Amygdala (tissue), 56 donors: ENCODE data around the gene CYP2U1.
A peak's percentile ranks its signal among the peaks of the same experiment; 100 is the strongest.
"Not testable (repeated sequence)": the region's sequence is repeated elsewhere in the genome, so short reads cannot be mapped to it uniquely, and the experiment has no call there.

ENCODE experiments used
- DNase-seq, 56 donors: peaks; one replicate each; lab custom pipeline; 2025; lab: John Stamatoyannopoulos, UW

The CYP2U1 gene

GRCh38 chr4:107930821-107931774, at the start of gene CYP2U1:
Gene CYP2U1, plus strand, starts transcription at chr4:107931549. Its CDS starts 95 bp downstream, at chr4:107931644.
- DNase-seq = peak; percentile 40 to 95 (median 78)

DNA sequence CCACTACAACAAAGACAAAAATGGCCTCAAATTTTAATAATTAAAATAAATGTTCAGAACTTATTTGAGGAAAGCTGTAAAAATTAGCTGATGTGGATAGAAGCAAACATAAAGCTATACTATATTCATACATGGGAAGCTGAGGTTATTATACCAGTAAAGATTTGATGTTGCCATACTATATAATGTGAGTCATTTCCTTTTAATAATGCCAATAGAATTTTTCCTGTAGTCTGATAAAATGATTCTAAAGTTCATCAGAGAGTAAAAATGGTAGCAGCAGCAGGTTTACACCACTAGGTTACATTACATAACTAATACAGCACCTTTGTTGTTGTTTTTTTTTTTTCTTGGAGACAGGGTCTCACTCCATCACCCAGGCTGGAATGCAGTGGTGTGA, 45.5 kb upstream of the CYP2U1 start:
- no peak for DNase-seq

- no peak for DNase-seq
These were observed 43.1 kb upstream of the CYP2U1 start for GRCh38 chr4:107888237-107888636.

GRCh38 chr4:107890779-107891178, 40.6 kb upstream of the CYP2U1 start:
- DNase-seq = no peak

GRCh38 chr4:107891299-107891698, 40.0 kb upstream of the CYP2U1 start:
- no peak for DNase-seq

DNA sequence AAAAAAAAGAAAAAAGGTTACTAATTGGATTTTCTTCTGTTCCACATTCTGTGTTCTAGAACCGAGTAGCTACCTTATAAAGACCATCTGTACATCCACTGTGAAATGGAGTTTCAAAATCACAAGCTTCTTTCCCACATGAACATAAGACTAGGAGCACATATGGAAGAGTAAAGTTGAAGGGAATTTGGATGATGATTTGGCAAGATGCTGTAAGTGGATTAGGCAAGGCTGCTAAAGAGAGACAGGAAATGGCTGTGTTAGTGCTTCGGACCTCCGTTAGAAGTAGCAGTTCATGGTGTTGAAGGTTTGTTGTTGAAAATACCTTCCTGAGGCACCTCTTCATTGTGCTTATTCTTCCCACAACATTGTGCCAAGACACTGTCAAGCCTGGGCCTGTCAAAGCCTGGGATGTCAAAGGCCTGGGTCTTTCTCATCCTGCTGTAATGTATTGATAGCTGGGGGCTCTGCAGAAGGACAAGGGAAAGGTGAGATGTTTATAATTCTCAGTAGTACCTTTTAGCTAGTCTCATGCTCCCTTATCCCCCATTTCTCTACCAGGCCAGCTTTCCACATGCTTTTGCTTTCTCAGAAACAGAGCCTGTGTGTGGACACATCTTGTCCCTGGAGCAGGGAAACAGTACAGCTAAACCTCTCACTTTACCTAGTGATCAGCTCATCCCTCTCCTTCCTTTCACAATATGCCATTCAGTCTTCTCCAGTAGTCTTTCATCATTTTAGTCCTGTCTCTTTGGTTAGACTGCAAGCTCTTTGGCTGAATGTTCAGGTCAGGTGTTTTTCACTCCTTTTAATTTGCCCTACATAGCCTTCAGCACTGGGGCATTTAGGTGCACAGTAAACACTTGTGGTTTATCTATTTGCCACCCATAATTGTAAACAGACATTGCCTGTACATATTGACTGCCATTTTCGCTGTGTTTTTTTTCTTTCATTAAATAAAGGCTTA, 37.9 kb upstream of the CYP2U1 start:
- no peak for DNase-seq

- no peak for DNase-seq
These were observed 37.2 kb upstream of the CYP2U1 start for GRCh38 chr4:107894138-107894603.

DNA sequence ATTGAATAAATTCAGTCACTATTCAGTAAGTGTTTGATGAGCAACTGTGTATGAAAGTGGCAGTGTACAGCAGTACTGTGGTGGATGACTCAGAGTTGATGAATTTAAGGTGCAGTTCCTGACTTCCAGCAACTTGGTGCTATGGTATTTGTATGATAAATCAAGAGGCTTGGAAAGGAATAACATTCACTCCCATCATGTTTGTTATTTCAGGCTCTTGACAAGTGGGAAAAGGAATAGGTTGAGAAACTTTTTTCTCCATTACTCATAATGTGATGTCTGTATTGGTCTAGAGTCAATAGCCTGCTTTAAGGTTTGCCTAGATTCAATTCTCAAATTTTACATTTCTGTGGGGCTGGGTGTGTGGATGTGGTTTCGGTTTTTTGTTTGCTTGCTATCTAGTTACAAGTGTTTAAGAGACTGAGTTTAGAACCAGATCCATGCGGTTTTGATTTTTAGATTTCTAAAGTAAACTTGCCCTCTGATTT, 35.1 kb upstream of the CYP2U1 start:
- DNase-seq = no peak

DNA sequence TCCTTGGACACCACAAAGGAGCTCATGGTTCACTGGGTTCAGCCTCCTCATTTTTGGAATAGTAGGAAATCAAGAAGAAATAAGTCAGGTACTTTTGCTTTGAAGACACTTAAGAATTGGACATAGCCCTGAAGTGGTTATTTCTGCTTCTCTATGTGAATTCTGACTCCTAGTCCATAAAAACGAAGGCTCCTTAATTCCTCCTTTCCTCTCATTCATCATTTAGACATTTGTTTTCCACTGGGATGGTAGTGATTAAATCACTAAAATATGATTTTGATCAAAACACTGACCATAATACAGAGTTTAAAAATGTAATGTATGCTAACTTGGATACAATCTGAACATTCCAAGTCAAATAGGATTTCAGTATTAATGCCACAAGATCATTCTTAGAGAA, 34.7 kb upstream of the CYP2U1 start:
- no peak for DNase-seq

DNA sequence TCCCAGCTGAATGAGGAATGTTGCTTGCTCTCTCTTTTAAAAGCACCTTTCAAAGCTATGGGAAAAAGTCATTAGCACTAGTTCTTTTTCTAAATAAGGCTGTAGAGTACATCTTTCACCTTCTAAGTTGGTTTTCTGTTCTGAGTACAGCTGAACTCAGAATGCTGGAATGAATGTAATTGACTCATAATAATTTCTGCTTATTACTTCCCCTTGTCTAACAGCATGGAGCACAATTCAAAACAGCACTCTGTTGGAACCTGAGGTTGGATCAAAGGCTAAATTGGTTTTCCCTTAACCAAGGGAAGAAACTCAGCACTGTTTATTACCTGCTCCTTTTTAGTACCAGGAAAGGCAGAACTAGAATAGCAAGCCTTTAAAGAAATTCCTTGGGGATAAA, 33.5 kb upstream of the CYP2U1 start:
- DNase-seq = no peak

DNA sequence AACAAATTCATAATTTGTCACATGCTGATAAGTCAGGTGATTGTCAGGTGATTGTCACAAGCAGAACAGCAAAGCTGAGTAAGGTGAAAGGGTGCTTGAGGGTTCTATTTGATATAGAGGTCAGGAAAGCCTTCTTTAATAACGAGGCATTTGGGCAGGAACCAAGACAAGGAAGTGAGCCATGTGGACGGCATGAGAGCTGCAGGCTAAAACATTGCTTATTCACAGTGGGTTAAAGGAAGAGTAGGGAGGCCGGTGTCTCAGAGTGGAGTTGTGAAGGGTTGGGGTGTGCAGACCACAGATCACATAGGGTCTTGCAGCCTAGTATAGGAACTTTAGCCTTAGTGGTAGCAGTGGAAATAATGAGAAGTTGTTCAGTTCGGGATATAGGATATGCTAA, 31.3 kb upstream of the CYP2U1 start:
- no peak for DNase-seq

GRCh38 chr4:107900508-107900907, 30.8 kb upstream of the CYP2U1 start:
- DNase-seq = no peak

DNA sequence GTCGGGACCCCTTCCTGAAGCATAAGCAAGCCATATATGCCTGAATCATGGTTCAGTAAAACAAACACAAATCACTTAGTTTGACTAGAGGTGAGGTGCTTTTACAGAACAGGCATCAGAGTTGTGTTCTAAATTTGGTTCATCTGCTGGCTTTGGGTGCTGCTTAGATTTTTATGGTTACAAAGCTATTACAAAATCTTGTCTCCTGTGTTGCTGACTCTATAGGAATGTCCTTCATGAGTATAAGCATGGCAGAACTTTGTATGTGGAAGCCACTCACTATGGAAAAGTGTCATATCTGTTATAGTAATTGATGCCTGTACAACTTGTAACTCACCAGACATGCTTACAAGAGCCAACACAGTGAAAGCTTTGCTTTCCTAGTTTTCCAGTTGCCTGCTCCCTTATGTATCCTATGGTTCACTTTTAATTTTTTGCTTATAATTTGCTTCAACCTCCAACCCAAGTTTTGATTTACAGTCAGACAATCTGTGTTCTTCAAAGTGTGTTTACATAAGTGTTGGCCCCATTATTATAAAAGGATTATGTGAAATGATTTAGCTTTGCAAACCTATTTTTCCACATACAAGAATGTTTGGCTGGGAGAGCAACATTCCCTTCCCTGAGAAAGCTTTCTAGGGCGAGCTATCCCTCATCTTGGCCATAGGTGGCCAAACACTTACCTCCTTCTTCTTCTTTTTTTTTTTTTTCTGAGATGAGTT, 30.0 kb upstream of the CYP2U1 start:
- no peak for DNase-seq

DNA sequence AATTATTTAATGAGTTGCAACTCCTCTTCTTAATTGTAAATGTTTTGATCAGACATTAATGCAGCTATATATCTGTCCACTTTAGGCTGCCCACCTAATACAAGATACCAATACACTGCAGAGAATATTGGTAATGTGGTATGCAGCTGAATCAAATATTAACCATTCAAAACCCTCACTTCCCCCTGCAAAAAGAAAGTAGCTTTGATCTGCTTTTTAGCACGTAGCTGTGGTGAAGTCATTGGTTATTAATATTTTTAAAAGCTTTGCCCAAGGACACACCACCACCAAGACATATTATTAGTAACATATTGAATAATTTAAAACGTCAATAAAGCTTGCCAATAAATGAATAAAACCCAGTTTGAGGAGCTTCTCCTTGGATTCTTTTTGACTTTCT, 28.6 kb upstream of the CYP2U1 start:
- no peak for DNase-seq

DNA sequence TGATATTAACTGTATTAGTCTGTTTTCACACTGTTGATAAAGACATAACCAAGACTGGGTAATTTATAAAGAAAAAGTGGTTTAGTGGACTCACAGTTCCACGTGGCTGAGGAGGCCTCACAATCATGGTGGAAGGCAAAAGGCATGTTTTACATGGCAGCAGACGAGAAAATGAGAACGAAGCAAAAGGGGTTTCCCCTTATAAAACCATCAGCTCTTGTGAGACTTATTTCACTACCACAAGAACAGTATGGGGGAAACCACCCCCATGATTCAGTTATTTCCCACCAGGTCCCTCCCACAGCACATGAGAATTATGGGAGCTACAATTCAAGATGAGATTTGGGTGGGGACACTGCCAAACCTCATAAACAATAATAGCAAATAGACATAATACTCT, 26.3 kb upstream of the CYP2U1 start:
- DNase-seq = not testable (repeated sequence)

DNA sequence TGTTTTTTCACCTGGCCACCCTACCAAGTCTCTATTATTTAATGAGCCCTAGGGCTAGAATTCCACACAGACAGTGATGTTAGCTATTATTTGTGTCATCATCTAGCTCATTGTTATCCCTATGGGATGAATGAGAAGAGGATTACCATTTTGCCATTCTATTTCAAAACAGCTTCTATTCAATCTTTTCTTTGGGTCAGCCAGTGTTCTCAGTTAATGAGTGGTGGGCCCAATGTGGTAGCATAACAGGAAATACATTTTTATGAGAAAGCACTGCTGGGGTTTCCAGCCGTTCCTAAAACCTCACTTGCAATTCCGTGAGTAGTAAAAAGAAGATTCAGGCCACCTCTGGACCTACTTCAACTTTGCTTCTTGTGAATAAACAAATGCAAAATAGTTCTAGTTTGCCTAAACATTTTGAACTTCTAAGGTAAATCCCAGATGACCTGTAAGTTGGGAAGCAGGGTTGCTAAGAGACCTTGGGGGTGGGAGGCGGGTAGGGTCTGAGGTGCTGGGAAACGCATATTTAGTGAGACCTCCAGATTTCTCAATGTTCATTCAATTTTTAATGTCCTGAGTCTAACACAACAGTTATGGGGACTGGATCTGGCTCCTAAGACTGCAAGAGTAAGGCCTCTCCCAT, 24.8 kb upstream of the CYP2U1 start:
- no peak for DNase-seq

DNA sequence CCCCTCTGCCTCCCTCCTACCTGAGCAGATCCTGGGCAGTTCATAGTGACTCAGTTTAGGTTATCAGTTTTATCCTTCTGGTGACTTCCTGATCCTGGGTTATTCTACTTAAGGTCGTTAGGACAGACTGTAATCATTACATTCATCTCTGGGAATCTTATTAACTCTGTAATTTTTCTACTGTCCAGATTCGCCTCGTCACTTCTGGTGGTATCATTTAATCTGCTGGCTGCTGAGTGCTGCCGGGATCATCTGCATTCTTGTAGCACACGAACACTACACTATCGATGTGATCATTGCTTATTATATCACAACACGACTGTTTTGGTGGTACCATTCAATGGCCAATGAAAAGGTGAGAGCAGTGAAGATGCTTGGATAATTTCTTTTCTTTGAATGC, 23.0 kb upstream of the CYP2U1 start:
- no peak for DNase-seq

DNA sequence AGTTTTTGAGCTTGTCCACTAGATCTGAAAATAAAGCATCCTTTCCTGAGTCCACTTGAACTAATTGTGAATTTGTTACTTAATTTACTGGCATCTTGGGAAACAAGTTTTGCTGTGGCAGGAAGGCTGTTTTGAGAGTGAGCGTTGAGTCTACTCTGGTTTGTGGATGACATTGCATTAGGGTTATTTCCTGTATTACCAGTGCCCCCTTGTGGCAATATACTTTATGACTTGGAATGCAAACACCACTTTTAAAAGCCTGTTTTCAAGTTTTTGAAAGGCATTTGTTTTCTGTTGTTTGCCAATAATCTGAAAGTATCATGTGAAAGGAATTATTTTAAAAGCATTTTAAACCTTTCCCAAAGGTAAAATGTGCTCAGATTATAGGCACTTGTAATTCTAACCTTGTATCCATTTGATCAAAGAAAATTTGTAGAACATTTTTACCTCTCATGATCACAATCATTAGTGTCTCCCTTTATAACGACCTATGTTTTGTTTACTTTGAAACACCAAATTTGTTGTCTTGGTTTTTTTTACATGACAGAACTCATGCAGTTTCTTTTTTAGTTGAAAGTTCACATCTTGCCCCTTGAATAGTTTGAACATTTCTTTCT, 18.0 kb upstream of the CYP2U1 start:
- DNase-seq = peak in 12 of 56 donors; percentile 0 to 76 (median 22)

DNA sequence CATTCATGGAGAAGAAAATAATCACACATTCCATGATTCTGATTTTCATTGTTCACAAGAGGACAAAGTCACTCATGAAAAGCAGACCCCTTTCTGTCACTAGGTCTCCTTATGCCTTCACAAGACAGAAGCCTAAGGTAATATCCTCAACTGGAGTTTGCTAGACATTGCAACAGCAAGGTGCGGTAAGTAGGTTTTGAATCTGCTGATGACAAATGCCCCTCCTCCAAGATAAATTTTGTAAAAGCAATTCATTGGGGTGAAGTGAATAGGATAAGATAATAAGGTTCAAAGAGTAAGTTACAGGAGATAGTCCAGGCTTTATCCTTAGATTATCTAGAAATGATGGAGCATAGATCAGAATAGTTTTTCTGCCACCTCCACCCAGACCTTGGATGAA, 16.1 kb upstream of the CYP2U1 start:
- DNase-seq = no peak
